Caco-2 (cell line): ENCODE results near the gene BFSP1. TPM values are rescaled to one million over a fixed set of nuclear protein-coding genes. Genes with fewer than 3 reads are reported as not detected.

Experiments used
- BruUV-seq: library from RNA; stranded (reverse); fragments of 400-500 nt; replicated peaks from 2 replicates; lab custom pipeline; 2021; lab: Mats Ljungman, UMichigan
- CTCF ChIA-PET: fragments of 300-600 bp; sonication (Branson Sonifier 250); formaldehyde crosslinking; loops from one replicate; lab custom pipeline; 2022; ENCODE audit warnings: antibody characterized with exemption; lab: Charles Lee
- POLR2A ChIA-PET: fragments of 300-600 bp; sonication (Branson Sonifier 250); formaldehyde crosslinking; loops from one replicate; lab custom pipeline; 2022; ENCODE audit warnings: antibody characterized with exemption; lab: Charles Lee
- DNase-seq, 2 experiments: peaks; one replicate each; pipeline versions ENCODE4 v3.0.0 to v3.0.0-alpha.2; 2020 to 2022
- H3K27me3 ChIP-seq: replicated peaks from 2 replicates; pipeline ENCODE4 v1.6.0; 2011; ENCODE audit warnings: low read length; ENCODE audit not compliant: control insufficient read depth, insufficient read depth
- H3K36me3 ChIP-seq: 2 replicates; pipeline ENCODE4 v1.5.1; 2011; ENCODE audit warnings: low read length; ENCODE audit not compliant: control insufficient read depth, insufficient read depth
- H3K4me1 ChIP-seq: fragments of 250-450 bp; sonication (Bioruptor Pico); 2 replicates; pipeline ENCODE4 v1.5.1; 2020; ENCODE audit warnings: mild to moderate bottlenecking
- H3K4me3 ChIP-seq: 2 replicates; pipeline ENCODE4 v1.5.1; 2011; ENCODE audit warnings: low read depth, mild to moderate bottlenecking, control low read depth, low read length
- H3K9me3 ChIP-seq: fragments of 250-450 bp; sonication (Bioruptor Pico); 2 replicates; pipeline ENCODE4 v1.5.1; 2020; ENCODE audit warnings: mild to moderate bottlenecking, moderate library complexity
- H3K27ac Mint-ChIP-seq: one replicate; pipeline ENCODE4 v1.8.0; 2022; ENCODE audit warnings: mixed read lengths; ENCODE audit not compliant: unreplicated experiment
- H3K27me3 Mint-ChIP-seq: one replicate; pipeline ENCODE4 v1.8.0; 2022; ENCODE audit warnings: mixed read lengths; ENCODE audit not compliant: insufficient read depth, unreplicated experiment
- H3K36me3 Mint-ChIP-seq: one replicate; pipeline ENCODE4 v1.8.0; 2022; ENCODE audit warnings: mild to moderate bottlenecking, mixed read lengths; ENCODE audit not compliant: insufficient read depth, unreplicated experiment
- H3K4me1 Mint-ChIP-seq: one replicate; pipeline ENCODE4 v1.8.0; 2022; ENCODE audit warnings: low read depth, mixed read lengths; ENCODE audit not compliant: unreplicated experiment
- H3K4me3 Mint-ChIP-seq: one replicate; pipeline ENCODE4 v1.8.0; 2022; ENCODE audit warnings: mild to moderate bottlenecking, moderate library complexity, mixed read lengths; ENCODE audit not compliant: unreplicated experiment
- H3K9me3 Mint-ChIP-seq: one replicate; pipeline ENCODE4 v1.8.0; 2022; ENCODE audit warnings: mixed read lengths; ENCODE audit not compliant: unreplicated experiment
- intact Hi-C: fragments of 100-400 bp; cut with micrococcal nuclease; formaldehyde crosslinking; loops from one replicate; pipeline ENCODE4 v1.10.0; 2022; ENCODE audit not compliant: unreplicated experiment
- total RNA-seq: library from RNA; stranded (reverse); gene quantifications from 2 replicates; pipeline ENCODE4 v1.2.3, GENCODE V29; 2022
- TF ChIP-seq, protein P1 (sequence below), 2 experiments: fragments of 200-600 bp in 1 of 2; IDR thresholded peaks; 1 replicate in 1 of 2; 2 replicates in 1 of 2; pipeline versions ENCODE4 v1.5.1 to v1.8.0; 2011 to 2022; ENCODE audit warnings: antibody characterized with exemption in 1 of 2, control low read depth in 1 of 2, inconsistent platforms in 1 of 2, low read depth in 1 of 2, low read length in 1 of 2, mild to moderate bottlenecking in 1 of 2, moderate library complexity in 1 of 2; ENCODE audit not compliant: insufficient read depth in 1 of 2, severe bottlenecking in 1 of 2, unreplicated experiment in 1 of 2

Gene BFSP1
- total RNA-seq, 1 experiment from 2014 or later = 22.7 TPM

DNA sequence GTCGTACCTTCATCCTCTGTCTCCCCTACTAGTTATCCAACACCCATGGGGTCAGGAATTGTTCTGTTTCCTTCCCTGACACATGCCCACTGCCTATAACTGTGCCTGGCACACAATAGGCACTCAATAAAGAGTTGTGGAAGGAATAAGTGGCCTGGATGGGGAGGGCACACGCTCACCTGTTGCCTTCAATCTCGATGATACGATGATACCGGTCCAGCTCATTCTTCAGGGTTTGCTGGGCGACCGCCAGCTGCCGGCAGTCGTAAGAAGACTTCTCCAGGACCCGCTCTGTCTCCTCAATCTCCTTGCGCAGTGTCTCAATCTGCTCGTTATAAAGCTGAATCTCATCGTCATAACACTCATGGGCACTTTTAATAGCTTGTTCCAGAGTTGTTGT lies 32.5 kb downstream of the BFSP1 start:
- intact Hi-C loops = no loop called here
- TF ChIP-seq, protein P1, sequence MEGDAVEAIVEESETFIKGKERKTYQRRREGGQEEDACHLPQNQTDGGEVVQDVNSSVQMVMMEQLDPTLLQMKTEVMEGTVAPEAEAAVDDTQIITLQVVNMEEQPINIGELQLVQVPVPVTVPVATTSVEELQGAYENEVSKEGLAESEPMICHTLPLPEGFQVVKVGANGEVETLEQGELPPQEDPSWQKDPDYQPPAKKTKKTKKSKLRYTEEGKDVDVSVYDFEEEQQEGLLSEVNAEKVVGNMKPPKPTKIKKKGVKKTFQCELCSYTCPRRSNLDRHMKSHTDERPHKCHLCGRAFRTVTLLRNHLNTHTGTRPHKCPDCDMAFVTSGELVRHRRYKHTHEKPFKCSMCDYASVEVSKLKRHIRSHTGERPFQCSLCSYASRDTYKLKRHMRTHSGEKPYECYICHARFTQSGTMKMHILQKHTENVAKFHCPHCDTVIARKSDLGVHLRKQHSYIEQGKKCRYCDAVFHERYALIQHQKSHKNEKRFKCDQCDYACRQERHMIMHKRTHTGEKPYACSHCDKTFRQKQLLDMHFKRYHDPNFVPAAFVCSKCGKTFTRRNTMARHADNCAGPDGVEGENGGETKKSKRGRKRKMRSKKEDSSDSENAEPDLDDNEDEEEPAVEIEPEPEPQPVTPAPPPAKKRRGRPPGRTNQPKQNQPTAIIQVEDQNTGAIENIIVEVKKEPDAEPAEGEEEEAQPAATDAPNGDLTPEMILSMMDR (IDR thresholded peaks at IDR 0.05; ENCODE audit: insufficient read depth in 1 of 2, low read depth in 1 of 2, low read length in 1 of 2, severe bottlenecking in 1 of 2, unreplicated experiment in 1 of 2) = no peak
- Mint-ChIP-seq H3K4me3 (no peak overlapping the region), H3K27me3 (no peaks in the 10 kb centered on the region), H3K4me1 (no peaks in the 10 kb centered on the region), H3K36me3 (no peaks in the 10 kb centered on the region), H3K9me3 (peaks cover 11% of the 10 kb centered on the region), H3K27ac (no peak overlapping the region)
- no peaks in the 10 kb centered on the region for H3K4me1 ChIP-seq
- no peak for DNase-seq
- H3K9me3 ChIP-seq = no peaks in the 10 kb centered on the region
- ChIA-PET CTCF (no interaction called here), POLR2A (interaction anchor here (0.7 kb wide), 1 partner anchor 397 kb away, joined by 4 read pairs; no protein-coding TSS in a partner anchor)
- no peaks in the 10 kb centered on the region for H3K27me3 ChIP-seq
- BruUV-seq = no TSS peak
- no peaks in the 10 kb centered on the region for H3K36me3 ChIP-seq
- H3K4me3 ChIP-seq = no peak overlapping the region

DNA sequence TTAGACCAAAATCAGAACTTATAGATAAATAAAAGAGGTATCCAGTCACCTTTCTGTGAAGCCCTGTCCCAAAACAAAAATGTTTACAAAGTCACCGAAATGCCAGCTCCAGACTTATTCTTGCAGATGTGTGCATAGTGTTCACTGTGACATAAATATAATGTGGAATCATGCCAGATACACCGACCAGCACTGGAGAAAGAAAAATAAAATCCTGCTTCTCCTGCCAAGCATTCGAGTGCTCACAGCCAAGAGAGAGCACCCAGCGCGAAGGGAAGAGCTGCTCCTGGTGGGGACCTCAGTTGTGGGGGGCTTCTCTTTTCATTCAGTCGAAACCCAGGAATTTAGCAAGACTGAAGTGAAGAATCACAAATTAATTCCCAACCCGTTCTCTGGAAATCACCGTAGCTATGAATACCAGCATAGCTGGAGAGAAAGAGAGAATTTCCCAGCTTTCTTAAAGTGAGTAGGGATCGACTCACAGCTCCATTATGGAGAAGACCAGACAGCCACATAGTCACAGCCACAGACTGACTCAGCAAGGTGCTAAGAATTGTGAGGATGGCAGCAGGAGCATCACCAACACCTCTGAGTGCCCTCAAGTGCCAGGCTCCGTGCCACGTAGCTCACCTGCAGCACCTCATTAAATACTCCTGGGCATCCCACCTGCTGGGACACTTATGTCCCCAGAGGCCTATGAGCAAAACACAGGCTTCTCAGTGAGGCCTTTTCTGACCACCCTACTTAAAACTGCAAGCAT lies 33.2 kb downstream of the BFSP1 start:
- Mint-ChIP-seq H3K36me3 (no peaks in the 10 kb centered on the region), H3K4me1 (no peaks in the 10 kb centered on the region), H3K4me3 (no peak overlapping the region), H3K27me3 (no peaks in the 10 kb centered on the region), H3K27ac (no peak overlapping the region), H3K9me3 (peaks cover 17% of the 10 kb centered on the region)
- BruUV-seq = no TSS peak
- intact Hi-C loops = no loop called here
- H3K36me3 ChIP-seq = no peaks in the 10 kb centered on the region
- no peaks in the 10 kb centered on the region for H3K27me3 ChIP-seq
- TF ChIP-seq, protein P1 (IDR thresholded peaks at IDR 0.05; ENCODE audit: insufficient read depth in 1 of 2, low read depth in 1 of 2, low read length in 1 of 2, severe bottlenecking in 1 of 2, unreplicated experiment in 1 of 2) = no peak
- no peak overlapping the region for H3K4me3 ChIP-seq
- DNase-seq = no peak
- H3K9me3 ChIP-seq = no peaks in the 10 kb centered on the region
- H3K4me1 ChIP-seq = no peaks in the 10 kb centered on the region
- ChIA-PET POLR2A (no interaction called here), CTCF (no interaction called here)

DNA sequence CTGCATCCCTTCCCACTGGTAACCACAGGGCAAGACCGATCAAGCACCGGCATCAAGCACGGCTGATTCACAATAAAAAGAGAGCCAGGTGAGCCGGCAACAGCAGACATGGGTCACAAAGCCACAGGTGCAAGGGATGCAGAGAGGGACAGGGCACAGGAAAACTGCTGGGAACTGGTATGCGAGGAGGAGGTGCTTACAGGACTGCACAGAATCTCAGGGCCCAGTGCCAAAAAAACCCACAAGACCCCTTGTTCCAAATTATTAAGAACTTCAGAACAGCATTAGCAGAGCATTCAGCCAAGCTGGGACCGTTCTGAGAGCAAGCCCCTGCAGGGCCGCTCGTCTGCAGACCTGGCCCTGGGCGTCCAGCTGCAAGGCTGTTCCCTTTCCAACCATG lies 35.4 kb downstream of the BFSP1 start:
- TF ChIP-seq, protein P1 (IDR thresholded peaks at IDR 0.05; ENCODE audit: insufficient read depth in 1 of 2, low read depth in 1 of 2, low read length in 1 of 2, severe bottlenecking in 1 of 2, unreplicated experiment in 1 of 2) = no peak
- Mint-ChIP-seq H3K9me3 (peaks cover 18% of the 10 kb centered on the region), H3K4me1 (no peaks in the 10 kb centered on the region), H3K27ac (no peak overlapping the region), H3K27me3 (no peaks in the 10 kb centered on the region), H3K36me3 (no peaks in the 10 kb centered on the region), H3K4me3 (no peak overlapping the region)
- Histone ChIP-seq H3K36me3 (no peaks in the 10 kb centered on the region), H3K4me1 (no peaks in the 10 kb centered on the region), H3K9me3 (no peaks in the 10 kb centered on the region), H3K4me3 (no peak overlapping the region), H3K27me3 (no peaks in the 10 kb centered on the region)
- no peak for DNase-seq
- BruUV-seq = no TSS peak
- ChIA-PET POLR2A (no interaction called here), CTCF (no interaction called here)
- intact Hi-C loops = no loop called here
